ENCODE results near the gene SETMAR. TPM values are rescaled to one million over a fixed set of nuclear protein-coding genes. Genes with fewer than 3 reads are reported as not detected.
"Not testable (repeated sequence)": the region's sequence is repeated elsewhere in the genome, so short reads cannot be mapped to it uniquely, and the experiment has no call there.

Gene SETMAR
- total RNA-seq, 2 donors from 2014 or later, result 8.1 to 8.8 TPM

GRCh38 chr3:4309491-4310128, 6.4 kb downstream of the SETMAR start:
- no peak for ATAC-seq
- no peak for DNase-seq
- intact Hi-C loops (cut with DNase I, micrococcal nuclease), result no loop called here

- intact Hi-C loops (cut with DNase I, micrococcal nuclease), result no loop called here
- DNase-seq, result no peak
- ATAC-seq, result no peak
These were observed 7.8 kb downstream of the SETMAR start for GRCh38 chr3:4310971-4311370.

GRCh38 chr3:4311496-4311895, 8.3 kb downstream of the SETMAR start:
- no peak for DNase-seq
- intact Hi-C loops (cut with DNase I, micrococcal nuclease), result no loop called here
- ATAC-seq, result no peak

- ATAC-seq (no peak), DNase-seq (no peak)
- intact Hi-C loops (cut with DNase I, micrococcal nuclease), result no loop called here
These were observed 10.6 kb downstream of the SETMAR start for GRCh38 chr3:4313606-4314293.

- DNase-seq (no peak), ATAC-seq (no peak)
- intact Hi-C loops (cut with DNase I, micrococcal nuclease), result no loop called here
These were observed 11.5 kb downstream of the SETMAR start for GRCh38 chr3:4314688-4315087.

- ATAC-seq (peak; percentile 91), DNase-seq (no peak)
These were observed 17.1 kb downstream of the SETMAR start for GRCh38 chr3:4320096-4320911.

GRCh38 chr3:4321732-4322131, 18.6 kb downstream of the SETMAR start:
- no peak for ATAC-seq
- DNase-seq, result no peak
- intact Hi-C loops (cut with DNase I, micrococcal nuclease), result no loop called here

More at GRCh38 chr3:4320096-4320911, 17.1 kb downstream of the SETMAR start:
- intact Hi-C loops (cut with DNase I, micrococcal nuclease), result no loop called here

GRCh38 chr3:4322635-4323034, 19.5 kb downstream of the SETMAR start:
- intact Hi-C loops (cut with DNase I, micrococcal nuclease), result no loop called here
- DNase-seq (no peak), ATAC-seq (no peak)

GRCh38 chr3:4323246-4324027, 20.3 kb downstream of the SETMAR start:
- ATAC-seq (no peak), DNase-seq (no peak)
- intact Hi-C loops (cut with DNase I, micrococcal nuclease), result no loop called here

- DNase-seq, result no peak
- intact Hi-C loops (cut with DNase I, micrococcal nuclease), result no loop called here
- no peak for ATAC-seq
These were observed 23.7 kb downstream of the SETMAR start for GRCh38 chr3:4326868-4327267.

GRCh38 chr3:4329806-4330205, 26.6 kb downstream of the SETMAR start:
- DNase-seq; intact Hi-C loops (cut with DNase I, micrococcal nuclease); ATAC-seq: not testable (repeated sequence)

GRCh38 chr3:4332111-4332510, 28.9 kb downstream of the SETMAR start:
- ATAC-seq (no peak), DNase-seq (no peak)
- intact Hi-C loops (cut with DNase I, micrococcal nuclease), result no loop called here

GRCh38 chr3:4332574-4332973, 29.4 kb downstream of the SETMAR start:
- no peak for DNase-seq
- ATAC-seq, result no peak
- intact Hi-C loops (cut with DNase I, micrococcal nuclease), result no loop called here

- ATAC-seq (no peak), DNase-seq (no peak)
- intact Hi-C loops (cut with DNase I, micrococcal nuclease), result no loop called here
These were observed 29.8 kb downstream of the SETMAR start for GRCh38 chr3:4332991-4333390.

GRCh38 chr3:4334548-4334947, 31.4 kb downstream of the SETMAR start:
- no peak for ATAC-seq
- intact Hi-C loops (cut with DNase I, micrococcal nuclease), result no loop called here
- no peak for DNase-seq

GRCh38 chr3:4335840-4336562, 32.8 kb downstream of the SETMAR start:
- ATAC-seq (no peak), DNase-seq (no peak)
- intact Hi-C loops (cut with DNase I, micrococcal nuclease), result no loop called here

GRCh38 chr3:4336850-4337546, 33.8 kb downstream of the SETMAR start:
- intact Hi-C loops (cut with DNase I, micrococcal nuclease), result no loop called here
- DNase-seq (no peak), ATAC-seq (no peak)

- intact Hi-C loops (cut with DNase I, micrococcal nuclease), result no loop called here
- ATAC-seq, result no peak
- DNase-seq, result no peak
These were observed 35.6 kb downstream of the SETMAR start for GRCh38 chr3:4338751-4339150.
